GM21390 (cell line): ENCODE data around the gene MINDY2.
"Not testable (repeated sequence)": the region's sequence is repeated elsewhere in the genome, so short reads cannot be mapped to it uniquely, and the experiment has no call there.

Experiments used
- ATAC-seq: cut with Tn5 transposase; IDR thresholded peaks from one replicate; pipeline ENCODE4 v1.9.1; 2021; ENCODE audit not compliant: unreplicated experiment

Gene MINDY2

DNA sequence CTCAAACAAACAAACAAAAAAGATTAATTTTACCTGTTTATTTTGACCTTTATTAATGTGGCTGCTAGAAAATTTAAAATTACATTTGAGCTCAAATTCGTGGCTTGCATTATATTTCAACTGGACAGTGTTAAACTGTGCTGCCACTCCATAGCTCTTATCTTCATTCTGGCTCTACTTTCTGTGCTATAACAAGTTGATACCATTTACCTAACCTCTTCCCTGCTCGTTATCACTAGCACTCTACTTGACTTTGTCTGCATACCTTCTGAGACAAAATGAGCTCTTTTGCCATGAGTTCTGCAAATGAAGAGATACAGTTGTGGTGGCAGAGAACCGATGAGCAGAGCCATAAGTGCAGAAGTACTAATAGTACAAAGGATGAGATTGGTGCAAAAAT is 26.4 kb downstream of the MINDY2 start:
- no peak for ATAC-seq

DNA sequence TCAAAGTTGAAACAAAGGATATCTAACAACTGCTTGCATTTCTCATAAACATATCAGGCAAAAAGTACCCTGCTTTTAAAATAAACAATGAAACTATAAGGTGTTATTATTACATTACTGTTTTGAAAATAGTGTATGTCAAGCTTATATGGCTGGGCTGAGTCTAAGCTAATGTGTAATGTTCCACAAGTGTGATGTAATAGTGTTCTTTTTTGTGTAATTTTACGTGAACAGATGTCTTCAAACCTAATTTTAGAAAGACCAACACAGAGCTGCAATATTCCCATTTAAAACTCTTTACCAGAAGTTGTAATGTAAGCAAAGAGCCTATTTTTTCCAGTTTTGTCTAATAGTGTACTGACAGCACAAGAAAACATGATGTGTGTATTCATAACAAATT is 34.0 kb downstream of the MINDY2 start:
- no peak for ATAC-seq

DNA sequence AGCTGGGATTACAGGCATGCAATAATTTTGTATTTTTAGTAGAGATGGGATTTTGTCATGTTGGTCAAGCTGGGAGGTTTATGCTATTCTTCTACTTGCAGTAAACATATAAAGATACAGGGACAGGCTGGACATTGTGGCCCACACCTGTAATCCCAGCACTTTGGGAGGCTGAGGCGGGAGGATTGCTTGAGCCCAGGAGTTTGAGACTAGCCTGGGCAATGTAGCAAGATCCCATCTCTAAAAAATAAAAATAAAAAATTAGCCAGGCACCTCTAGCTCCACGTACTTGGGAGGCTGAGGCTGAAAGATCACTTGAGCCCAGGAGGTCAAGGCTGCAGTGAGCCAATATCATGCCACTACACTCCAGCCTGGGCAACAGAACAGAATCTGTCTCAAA is 52.2 kb downstream of the MINDY2 start:
- ATAC-seq, result not testable (repeated sequence)

DNA sequence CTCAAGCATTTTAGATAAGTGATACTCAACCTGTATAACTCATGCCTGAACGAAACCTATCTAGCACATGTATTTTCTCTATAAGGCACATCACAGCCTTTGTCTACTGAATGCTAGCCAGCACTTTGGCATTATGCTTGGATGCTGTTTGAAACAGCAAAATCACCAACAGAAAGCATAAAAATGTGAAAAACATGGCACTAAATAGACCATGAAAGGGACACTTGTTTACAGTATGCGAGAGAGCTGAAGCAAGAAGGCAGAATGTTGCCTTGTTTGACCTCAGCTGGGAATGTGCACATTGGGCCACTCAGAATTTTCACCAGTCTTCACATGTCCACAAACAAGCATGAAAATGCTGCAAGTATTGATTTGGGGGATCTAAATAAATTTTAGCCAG is 59.5 kb downstream of the MINDY2 start:
- no peak for ATAC-seq

DNA sequence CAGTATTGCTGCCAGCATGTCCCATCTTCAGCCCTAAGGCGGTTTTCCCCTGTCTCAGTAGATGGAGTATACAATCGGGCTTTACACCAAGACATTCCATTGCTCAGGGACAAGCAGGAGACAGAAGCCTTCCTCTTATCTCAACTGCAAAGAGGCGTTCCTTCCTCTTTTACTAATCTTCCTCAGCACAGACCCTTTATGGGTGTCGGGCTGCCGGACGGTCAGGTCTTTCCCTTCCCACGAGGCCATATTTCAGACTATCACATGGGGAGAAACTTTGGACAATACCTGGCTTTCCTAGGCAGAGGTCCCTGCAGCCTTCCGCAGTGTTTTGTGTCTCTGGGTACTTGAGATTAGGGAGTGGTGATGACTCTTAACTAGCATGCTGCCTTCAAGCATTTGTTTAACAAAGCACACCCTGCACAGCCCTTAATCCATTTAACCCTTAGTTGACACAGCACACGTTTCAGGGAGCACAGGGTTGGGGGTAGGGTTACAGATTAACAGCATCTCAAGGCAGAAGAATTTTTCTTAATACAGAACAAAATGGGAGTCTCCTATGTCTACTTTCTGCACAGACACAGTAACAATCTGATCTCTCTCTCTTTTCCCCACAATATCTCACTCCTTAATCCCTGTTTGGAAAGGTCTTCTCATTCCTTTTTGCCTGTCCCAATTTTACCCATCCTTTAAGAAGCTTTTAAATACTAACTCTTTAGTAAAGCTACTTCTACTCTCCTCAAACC is 62.8 kb downstream of the MINDY2 start:
- not testable (repeated sequence) for ATAC-seq

DNA sequence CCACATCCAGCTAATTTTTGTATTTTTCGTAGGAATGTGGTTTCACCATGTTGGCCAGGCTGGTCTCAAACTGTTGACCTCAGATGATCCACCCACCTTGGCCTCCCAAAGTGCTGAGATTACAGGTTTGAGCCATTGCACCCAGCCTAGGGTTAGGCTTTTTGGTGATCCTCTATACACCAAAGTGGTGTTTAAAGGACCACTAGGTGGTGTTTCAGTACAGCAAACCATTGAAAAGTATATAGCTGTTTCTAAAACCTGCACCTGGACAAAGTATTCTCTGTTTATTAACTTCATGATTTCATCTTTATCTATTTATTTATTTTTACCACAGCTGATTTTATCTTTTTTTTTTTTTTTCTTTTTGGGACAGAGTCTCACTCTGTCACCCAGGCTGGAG is 68.4 kb downstream of the MINDY2 start:
- ATAC-seq, result no peak

DNA sequence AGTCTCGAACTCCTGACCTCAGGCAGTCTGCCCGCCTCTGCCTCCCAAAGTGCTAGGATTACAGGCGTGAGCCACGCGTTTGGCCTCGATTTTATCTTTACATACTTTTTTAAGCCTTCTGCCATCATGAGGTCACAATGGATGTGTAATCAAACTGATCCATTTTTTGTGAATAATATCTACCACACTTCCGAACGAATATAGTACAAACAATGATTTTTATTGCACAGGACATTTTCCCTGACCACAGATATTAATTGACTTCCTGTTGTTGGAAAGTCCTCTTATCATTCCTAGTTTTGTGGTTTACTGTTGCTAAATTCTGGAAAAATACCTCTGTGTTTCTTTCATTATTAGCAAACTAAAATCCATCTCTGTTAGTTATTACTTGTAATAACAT is 68.9 kb downstream of the MINDY2 start:
- ATAC-seq, result no peak

DNA sequence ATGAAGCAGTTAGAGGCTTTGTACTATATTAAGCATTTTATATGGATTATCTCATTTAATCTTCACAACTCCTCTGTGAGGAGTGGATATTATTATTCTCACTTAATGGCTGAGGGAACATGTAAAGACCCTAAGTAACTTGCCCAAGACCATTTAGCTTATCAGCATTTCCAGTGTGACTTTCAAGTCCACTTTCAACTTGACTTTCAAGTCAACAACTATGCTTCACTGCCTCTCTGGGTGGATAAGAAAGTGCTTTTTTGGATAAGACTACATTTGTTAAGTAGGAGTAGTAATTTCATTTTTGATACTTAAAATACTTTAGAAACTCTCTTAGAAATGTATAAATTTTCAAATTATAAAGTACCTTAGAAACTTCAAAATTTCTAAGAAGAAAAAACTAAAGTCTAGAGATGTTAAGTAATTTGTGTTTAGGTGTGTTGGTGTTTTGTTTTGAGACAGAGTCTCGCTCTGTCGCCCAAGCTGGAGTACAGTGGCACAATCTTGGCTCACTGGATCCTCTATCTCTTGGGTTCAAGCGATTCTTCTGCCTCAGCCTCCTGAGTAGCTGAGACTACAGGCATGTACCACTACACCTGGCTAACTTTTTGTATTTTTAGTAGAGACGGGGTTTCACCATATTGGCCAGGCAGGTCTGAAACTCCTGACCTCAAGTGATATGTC is 71.8 kb downstream of the MINDY2 start:
- ATAC-seq, result peak; percentile 48

DNA sequence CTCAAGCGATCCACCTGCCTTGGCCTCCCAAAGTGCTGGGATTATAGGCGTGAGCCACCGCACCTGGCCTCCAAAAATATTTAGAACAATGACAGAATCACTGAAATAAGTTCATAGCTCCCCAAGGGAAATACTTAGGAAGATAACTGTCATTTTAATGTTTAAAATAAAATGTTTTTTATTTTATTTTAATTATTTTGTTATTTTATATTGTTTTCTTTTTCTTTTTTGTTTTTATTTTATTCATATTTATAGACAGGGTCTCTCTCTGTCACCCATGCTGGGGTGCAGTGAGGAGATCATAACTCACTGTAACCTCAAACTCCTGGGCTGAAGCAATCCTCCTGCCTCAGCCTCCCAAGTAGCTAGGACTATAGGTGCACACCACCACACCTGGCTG is 80.1 kb downstream of the MINDY2 start:
- ATAC-seq, result not testable (repeated sequence)

DNA sequence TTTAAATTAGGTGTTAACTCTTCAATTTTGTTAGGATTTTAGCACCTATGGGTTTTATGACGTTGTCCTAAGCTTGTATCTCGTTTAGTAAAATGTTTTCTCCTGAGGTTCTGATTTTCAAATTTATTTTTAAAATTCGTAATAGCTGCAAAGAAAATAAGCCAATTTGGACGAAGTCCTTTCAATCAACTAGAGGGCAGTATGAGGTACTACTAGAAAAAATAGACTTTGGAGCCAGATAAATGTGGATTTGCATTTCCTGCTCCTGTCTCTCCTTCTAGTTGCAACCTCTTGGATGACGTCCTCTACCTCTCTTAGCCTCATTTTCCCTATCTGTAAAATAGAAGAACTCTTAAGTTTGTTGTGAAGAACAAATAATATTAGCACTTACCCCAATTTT is 81.2 kb downstream of the MINDY2 start:
- ATAC-seq, result no peak

DNA sequence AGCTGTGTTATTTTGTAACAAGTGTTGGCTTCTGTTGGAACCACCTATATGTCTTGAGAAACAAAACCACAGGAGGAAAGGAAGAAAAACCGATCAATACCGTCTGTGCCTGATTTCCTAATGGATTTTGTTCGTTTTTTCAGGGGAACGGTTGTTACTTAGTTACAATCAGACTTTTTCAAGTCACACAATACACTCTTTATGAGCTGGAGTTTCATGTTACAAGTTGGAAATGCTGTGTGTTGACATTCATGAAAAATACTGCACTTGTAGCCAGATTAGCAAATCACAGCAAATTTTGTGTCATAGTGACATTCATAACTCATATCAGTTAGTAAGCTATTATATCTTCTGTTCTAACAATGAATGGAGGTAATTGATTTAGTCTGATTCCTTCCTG is 83.5 kb downstream of the MINDY2 start:
- no peak for ATAC-seq

DNA sequence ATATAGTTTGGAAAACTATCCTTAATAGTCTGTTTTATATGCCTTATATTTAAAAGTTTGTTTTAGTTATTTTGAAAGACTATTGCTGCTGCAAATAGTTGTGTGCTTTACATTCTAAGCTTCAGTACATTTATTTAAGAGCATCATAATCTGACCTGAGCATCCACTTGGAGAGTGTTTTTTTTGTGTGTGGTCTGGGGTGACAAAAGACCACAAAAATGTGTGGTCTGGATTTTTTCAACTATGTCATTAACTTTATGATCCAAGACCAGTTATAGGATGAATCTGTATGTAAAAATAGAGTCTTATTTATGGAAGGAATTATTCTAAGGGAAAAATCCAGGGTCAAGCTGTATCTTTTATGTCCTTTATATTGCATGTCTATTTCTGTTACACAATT is 85.0 kb downstream of the MINDY2 start:
- no peak for ATAC-seq

DNA sequence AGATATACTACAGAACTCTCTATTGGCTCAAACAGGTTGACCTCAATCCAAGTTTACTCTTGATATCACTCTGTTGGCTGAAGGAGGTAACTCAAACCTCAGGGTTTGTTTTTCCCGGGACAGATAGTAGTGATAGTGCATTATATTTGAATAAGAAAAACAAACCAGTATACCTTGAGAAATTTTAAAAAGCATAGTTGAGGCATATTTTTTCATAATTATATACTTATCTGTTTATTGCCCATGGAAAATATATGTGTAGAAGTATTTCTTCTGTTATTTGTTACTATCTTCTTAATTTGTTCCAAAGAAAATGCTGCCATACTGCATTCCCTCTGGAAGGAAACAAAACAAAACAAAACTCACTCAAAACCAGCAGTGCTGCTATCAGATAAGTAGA is 85.5 kb downstream of the MINDY2 start:
- not testable (repeated sequence) for ATAC-seq

DNA sequence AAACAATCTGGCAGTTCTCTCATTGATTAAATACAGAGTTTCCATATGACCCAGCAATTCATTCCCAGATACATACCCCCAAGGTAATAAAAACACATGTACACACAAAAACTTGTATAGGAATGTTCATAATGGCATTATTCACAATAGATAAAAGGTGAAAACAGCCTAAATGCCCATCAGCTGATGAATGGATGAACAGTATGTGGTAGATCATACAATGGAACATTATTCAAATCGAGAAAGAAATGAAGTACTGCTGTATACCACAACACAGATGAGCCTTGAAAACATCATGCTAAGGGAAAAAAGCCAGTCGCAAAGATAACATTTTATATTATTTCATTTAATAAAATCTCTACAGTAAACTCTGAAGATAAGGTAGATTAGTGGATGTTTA is 91.2 kb downstream of the MINDY2 start:
- ATAC-seq, result no peak

DNA sequence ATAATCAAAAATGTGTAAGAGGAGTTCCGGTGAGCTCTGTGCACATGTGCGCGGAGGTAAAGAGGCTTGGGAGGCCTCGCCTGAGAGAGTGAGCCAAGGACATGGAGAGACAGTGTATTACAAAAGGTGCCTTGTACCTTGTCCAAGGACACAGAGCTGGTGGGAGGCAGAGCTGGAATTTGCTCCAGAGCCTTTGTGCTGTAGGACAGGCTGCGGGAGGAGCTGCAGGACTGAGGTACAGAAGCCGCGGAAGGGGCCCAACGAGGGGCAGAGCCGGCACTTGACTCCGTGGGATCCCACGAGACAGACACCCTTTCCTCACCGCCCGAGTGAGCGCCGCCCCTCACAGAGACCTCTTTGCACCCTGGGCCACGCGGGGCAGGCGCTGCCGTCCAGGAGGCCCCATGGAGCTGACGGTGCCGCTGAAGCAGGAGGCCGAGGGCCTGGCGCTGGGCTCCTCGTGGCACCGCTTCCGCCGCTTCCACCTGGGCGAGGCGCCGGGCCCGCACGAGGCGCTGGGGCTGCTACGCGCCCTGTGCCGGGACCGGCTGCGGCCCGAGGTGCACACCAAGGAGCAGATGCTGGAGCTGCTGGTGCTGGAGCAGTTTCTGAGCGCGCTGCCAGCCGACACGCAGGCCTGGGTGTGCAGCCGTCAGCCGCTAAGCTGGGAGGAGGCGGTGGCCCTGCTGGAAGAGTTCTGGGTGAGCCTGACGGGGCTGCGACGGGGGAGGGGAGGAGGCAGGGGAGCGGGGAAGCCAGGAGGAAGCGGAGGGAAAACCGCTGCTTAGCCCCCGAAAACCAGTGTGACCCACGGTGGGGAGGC is 93.7 kb downstream of the MINDY2 start:
- no peak for ATAC-seq

DNA sequence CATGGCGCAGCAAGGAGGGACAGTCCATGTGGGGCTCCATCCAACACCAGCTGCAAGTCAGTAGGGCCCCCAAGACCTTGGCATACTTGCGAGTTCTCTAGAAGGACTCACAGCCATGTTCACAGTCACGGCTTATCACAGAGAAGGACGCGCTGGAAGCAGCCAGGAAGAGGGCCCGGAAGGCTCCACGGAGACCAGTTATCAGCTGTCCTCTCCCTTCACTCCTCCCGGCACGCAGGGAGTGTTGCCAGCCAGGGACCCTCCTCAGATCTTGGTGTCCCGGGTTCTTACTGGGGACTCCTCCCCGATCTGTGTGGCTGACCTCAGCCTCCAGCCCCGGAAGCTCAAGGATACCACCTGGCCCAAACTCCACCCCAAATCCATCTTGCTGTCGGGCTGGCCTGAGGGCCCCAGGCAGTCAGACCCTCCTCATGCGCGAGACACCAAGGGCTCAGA is 94.4 kb downstream of the MINDY2 start:
- no peak for ATAC-seq

DNA sequence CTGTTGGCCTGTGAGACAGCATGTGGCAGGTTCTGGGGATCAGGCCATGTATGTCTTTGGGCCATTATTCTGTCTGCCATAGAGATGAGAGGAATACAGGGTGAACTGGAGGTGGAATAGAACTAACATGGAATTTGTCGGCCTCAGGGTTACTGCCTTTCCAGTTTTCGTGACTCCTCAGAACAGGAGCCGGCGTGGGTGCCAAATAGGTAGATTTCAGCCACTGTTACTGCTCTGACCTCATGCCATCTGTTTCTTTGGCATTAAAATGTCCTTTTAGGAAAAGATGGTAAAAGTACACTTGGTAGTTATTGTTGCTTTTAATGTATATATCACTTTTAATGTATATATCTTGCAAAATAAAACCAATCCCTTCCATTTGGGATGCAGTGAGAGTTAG is 96.8 kb downstream of the MINDY2 start:
- ATAC-seq, result no peak

DNA sequence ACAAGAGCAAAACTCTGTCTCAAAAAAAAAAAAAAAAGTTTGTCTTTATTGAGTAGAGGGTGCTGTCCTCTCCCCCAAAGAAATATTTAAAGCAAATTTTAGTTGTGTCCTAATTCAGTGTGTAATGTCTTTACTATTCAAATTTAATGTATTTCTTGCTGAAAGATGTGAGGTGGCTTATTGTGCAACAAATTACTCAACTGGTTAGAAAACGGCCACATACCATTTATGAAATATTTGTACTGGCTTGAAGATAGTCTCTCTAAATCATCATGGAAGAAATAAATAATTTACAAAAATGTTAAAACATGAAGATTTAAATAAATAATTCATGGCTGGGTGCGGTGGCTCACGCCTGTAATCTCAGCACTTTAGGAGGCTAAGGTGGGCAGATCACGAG is 99.3 kb downstream of the MINDY2 start:
- ATAC-seq, result no peak

DNA sequence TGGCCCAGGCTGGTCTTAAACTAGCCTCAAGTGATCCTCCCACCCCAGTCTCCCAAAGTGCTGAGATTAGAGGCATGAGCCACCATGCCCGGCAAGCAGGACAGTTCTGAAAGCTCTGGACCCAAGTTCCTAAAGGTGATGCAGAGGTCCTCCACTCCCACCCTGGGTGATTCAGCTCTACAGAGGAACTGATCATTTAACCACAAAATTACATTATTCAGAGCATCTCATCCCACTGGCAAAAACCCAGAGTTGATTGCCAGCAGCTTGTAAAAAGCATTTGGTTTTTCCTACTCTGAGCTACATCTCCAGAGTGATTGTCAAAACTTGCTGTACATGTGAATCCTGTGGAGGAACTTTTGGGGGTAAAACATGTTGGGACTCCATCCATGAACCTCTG is 102.2 kb downstream of the MINDY2 start:
- ATAC-seq, result no peak

DNA sequence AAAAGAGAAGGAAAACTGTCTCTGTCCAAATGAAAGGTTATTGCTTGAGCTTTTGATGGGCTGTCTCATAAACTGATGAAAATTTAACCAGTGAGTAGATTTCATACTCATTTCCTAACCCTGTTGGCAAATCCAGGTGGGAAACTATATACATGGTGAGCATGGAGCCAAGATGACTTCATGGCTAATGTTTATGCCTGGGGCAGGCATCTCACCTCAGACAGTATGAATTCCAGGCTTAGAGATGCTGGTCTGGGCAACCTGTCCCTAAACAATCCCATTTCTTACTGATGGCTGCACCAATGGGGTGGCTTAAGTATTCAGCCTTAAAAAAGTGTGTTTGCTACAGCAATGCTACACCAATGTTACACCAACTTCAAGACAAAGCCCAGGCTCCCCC is 104.2 kb downstream of the MINDY2 start:
- ATAC-seq, result no peak

DNA sequence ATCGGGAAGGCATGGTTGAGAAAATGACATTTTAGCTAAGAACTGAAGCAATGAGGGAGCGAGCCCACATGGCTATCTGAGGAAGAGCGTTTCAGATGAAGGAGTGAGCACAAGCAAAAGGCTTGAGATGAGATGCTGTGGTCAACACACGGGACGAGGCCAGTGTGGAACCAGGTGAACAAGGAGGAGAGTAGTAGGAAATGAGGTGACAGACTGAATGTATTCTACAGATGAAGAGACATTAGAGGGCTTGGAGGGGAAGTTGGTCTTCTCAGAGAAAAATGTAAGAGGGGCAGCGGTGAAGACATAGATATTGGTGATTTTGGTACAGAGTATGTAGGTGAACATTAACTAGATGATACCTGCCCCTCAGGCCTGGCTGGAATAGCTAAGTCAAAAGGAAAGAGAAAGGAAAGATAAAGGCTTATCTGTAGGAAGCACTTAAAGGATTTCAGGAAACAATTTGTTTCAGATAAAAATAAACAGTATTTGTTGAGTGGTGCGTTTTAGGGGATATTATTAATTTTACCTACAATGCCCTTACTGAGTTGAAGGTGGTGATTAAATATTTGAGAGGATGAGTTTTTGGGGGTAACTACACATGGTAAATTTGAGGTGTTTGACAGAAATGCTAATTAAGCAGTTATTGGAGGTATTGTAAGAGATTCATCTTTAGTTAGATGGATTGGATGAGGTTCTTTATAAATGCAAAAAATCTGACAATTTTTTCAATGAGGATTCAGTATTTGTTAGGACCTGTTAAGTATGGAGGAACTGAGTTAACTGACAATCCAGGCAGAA is 105.4 kb downstream of the MINDY2 start:
- ATAC-seq, result no peak
